Embryonic facial prominence (tissue), 1 donor: ENCODE results near the gene ETV6.

Source experiments
- DNase-seq: peaks from one replicate; pipeline ENCODE4 v3.0.0-alpha.2; 2016; ENCODE audit errors: extremely low spot score

ETV6 gene

DNA sequence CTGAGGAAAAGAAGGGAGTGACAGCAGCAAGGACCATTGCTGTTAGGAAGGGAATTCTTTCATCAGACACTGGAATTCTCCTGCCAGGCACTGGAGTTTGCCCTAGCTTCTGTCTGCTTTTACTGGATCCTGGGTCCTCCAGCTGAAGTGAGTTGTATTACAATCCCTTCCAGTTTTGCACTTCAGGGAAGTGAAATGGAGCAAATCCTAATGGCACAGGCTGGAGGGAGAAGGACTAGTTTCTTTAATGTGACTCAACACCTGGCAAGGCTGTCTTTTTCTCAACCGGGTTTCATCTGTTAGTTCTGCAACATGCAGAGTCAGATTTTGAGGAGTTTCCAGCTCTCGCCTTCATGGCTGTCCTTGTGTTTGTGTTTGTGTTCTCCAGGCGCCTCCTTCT is 45.8 kb downstream of the ETV6 start:
- DNase-seq, result no peak

DNA sequence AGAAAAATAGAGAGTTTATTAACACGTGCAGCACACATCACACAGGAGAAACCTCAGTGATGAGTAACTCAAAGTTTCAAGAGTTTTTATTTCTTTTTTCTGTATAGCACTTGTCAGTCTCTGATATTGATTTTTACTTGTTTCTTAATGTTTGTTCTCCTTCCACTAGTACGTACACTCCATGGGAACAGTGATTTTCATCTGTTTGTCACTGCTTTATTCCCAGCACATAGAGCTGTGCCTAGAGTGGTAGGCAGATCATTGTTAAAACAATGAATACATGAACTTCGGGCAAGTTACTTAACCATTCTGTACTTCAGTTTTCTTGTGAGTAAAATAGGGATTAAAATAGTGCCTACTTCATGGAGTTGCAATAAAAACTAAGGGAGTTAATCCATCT is 46.6 kb downstream of the ETV6 start:
- no peak for DNase-seq

DNA sequence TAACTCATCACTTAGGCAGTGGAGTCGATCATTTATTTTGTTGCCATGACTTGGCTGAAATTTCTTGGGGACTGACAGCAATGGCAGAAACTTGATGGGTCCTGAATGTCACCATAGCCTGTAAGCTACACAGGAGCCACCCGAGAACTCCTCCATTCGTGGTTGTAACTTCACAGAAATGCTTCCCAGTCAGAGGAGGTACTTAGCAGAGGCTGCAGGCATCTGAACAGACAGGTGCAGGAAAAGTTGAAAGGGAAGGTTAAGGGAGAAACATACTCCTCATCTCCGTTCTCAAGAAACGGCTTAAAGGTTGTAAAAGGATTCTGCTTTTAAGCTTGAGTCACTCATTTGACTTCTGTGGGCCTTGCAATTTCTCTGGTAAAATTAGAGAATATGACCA is 47.7 kb downstream of the ETV6 start:
- DNase-seq, result no peak

DNA sequence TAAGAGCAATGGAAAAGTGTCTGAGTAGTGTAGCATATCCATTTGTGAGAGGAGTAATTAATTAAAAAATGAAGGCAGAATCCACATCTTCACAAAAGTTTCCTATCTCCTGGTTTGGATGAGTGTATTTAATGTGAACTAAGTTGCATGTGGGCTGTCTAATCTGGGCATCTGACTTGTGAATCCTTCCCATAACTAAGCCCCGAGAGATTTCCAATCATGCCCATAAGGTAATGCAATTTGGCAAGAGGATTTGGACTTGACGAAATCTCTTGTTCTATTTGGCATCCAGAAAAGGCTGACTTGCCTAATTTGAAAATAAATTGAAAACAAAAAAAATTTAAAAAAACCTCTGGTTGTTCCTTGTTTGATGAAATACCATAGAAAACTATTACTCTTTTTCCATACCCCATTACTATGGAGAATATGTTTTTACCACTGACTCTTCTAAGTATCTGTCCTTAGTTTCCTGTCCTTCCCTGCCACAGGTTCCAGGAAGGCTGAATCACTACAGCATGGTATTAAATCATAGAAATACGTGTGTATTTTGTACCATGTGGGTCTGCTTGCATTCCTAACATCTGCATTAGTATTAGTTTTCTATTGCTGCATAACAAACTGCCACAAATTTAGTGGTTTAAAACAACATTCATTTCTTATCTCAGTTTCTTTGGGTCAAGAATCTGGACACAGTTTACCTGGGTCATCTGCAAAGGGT is 48.4 kb downstream of the ETV6 start:
- no peak for DNase-seq

DNA sequence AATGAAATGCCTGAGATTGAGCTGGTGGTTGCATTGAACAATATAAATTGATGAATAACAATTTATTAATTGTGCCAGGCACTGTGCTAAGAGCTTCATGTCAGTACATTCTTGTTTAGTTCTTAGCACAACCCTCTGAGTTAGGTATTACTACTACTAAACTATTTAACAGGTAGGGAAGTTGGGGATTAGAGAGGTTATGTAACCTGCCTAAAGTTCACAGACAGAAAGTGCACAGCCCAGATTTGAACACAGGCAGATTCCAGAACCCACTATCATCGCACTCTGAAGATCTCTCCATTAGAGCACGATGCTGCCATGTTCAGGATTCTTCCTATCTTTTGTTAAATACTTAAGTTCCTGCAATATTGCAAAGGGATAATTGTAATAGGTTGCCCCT is 49.3 kb downstream of the ETV6 start:
- DNase-seq, result no peak

DNA sequence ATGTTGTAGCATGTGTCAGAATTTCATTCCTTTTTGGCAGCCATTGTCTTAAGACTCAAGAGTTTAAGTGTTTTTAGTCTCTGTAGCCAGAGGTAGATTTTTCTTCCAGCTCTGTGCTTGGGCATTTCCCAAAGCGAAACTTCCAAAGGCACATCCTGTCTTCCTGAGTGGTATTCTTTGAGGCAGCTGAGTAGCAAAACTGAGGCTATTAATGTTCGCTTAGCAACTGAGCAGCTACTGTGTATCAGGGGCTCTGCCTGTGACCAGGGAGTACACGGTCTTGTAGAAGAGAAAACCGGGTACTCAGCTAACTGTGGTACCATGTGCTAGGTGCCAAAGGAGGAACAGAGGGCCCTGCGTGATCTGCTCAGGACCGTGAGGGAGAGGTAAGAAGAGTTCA is 52.0 kb downstream of the ETV6 start:
- DNase-seq, result no peak

DNA sequence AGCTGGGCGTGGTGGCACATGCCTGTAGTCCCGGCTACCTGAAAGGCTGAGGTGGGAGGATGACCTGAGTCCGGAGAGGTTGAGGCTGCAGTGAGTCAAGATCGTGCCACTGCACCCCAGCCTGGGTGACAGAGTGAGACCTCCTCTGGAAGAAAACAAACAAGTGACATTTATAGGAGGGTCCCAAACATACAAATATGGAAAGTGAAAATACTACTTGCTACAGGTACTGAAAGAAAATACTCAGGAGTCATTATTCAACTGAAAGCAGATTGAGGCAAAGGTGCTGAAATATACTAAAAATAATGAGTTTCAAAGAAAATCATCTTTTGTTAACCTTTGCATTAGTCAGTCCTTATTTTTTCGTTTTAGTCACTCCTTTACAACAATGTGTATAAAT is 53.5 kb downstream of the ETV6 start:
- no peak for DNase-seq

DNA sequence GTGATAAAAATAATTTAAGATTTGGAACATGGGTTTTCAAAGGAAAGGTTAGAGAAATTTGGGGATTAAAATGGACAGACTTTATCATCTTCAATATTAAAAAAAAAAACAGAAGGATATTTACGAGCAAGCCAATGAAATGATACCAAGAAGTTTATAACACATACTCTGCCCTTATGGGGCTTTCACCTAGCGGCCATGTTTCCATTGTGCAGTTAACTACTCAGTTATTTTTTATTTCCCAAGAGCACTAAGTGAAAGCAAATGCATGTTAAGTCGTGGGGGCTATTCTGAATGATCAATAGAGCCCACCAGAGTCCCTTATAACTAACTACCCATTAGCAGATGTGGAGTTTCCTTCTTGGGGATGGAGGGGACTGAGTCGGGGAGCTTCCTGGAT is 53.9 kb downstream of the ETV6 start:
- no peak for DNase-seq

DNA sequence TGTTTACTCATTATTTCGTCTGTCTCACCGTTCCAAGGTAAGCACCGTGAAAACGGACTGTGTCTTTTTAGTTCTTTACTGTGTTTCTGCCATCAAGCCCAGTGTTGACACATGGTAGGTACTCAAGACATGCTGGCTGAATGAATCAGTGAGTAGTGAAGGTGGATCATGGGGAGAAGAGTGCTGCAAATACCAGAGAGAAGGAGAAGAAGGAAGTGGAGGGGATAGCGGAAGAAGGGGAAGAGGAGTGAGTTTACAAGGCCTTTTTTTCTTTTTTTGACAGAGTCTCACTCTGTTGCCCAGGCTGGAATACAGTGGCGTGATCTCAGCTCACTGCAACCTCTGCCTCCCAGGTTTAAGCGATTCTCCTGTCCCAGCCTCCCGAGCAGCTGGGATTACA is 54.6 kb downstream of the ETV6 start:
- DNase-seq, result no peak

DNA sequence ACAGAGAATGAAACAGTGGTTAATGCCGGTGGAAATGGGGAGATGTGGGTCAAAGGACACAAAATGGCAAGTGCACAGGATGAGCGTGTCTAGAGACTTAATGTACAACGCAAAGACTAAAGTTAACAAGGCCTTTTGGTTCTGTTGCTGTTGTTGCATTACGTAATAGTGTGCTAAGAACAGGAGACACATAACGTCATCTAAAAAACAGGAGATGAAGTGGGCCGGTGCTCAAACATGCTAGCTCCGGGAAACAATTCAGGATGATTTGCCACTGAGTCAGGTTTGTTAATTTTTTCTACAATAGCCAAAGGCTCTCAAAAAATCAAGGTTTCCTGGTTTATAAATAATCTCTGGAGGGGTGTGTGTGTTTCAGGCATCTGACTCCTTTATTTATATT is 55.5 kb downstream of the ETV6 start:
- no peak for DNase-seq

DNA sequence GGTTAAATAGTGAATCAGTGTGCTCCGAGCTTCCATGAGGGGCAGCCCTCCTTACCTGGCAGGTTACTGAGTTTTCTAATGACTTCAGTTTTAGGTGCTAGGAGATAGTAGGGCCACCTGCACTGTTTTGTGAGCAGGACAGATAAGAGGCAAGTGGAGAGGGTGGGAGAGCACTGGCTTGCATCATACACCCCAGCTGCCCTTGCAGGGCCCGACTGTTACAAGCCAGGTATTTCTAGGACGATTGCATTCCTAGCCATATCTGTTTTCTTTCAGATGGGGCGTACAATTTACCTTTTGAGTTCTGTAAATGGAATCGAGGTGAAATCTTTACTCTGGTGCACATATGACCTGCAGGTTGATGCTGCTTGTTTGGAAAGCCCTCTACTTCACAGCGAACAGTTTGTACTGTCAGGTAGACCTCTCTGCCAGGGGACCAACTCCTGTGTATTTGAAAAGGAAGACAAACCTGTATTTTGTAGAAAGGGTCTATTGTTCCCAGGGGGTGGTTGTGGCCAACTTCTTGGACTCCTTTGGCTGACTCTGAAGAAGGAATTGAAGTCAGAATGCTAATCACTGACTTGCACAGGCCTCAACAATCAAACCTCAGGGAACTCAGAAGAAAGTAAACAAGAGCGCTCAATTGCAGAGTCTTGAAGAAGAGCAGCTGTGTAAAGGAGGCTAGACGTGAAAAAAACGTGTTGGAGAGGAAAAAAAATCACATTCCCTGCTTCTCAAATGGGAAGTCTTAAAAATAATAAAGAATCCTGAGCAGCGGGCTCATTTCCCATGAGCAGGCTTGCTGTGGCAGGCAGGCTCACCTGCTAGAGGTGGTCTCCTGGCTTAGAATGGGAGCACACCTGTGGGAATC is 57.3 kb downstream of the ETV6 start:
- no peak for DNase-seq

DNA sequence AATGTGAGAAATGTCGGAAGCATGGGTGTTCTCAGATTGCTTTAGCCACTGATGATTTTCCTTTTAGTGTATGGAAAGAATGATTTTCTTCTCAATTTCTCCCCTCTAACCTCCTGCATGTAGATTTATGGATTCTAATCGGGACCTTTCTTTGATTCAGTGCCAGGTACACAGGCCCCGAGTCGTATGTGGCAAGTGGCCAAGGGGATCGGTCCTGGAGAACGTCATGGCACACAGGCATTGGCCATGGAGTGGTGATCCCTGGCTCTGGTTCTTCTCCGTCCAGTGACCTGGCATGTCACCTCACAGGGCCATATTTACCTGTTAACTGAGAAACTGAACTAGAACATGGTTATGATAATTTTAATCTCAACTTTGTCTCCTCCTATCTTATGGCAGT is 58.1 kb downstream of the ETV6 start:
- no peak for DNase-seq

DNA sequence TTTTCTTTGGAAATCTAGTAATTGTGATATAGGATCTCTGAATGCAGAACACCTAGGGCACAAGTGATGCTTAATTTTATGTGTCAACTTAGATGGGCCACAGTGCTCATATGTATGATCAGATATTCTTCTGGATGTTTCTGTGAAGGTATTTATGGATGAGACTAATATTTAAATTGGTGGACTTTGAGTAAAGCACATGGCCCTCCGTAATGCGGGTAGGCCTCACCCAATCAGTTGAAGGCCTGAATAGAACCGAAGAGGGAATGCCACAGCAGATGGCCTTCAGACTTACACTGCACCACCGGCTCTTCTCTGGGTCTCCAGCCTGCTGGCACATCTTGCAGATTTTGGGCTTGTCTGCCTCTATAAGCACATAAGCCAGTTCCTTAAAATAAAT is 60.0 kb downstream of the ETV6 start:
- no peak for DNase-seq

DNA sequence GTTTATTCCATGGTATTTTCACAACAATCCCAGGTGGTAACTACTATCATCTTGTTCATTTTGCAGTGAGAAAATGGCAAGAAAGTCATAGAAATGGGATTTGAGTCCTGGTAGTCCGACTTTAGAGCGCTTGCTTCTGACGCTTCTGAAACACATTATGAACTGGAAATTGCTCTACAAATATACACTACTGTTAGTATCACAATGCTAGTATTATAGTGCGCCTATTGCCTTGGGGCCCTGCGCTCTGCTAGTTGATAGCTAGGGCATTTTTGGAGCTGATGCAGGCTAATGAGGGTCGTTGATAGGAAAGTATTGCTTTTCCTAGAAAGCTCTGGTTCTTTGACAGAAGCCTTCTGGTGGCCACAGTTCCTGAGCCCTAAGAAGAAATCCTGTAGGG is 61.0 kb downstream of the ETV6 start:
- no peak for DNase-seq

DNA sequence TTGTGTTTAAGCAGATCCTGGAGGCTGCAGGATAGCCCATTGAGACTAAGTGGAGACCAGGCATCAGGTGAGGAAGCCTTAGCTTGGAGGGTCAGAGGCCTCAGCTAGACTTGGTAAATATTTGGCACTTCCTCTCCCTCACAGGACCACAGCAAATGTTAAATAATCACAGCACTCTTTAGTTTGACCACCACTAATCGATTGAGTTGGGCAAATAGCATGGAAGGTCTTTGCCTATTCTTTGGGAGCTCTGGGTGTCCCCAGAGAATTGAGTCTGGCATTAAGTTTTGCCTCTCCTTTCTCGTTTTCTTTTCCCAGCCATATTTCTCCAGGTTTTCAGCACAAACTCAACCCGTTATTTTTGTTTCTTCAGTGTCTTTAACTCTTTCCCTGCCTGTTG is 61.4 kb downstream of the ETV6 start:
- DNase-seq, result no peak

DNA sequence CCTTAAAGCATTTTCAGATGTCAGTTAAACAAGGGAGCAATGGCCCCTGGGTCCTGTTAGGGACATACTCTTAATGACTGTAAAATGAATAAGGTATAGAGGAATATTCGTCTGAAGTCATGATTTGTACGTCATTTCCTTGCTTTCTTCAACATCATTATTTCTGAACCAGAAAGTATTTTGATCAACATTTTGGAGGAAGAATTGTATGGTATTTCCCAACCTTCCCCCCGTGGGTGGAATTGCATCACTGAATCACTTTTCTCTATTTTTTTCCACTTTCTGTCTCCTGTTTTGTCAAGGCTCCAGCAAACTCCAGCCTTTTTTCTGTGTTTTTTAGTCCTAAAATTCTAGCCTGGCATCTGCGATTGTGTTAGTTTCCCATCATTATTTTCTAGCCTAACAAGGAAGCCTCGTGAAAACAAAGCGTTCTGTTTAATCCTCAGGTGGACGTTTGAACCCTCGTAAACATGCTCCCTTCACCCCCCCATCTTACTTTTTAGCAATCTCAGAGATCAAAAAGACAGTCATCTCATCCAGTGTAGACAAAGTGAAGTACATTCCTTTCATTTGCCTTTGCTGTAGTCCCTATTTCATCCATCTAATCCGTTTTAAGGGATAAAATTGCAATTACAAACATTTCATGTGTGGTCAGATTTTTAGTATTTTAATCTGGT is 62.3 kb downstream of the ETV6 start:
- DNase-seq, result no peak

DNA sequence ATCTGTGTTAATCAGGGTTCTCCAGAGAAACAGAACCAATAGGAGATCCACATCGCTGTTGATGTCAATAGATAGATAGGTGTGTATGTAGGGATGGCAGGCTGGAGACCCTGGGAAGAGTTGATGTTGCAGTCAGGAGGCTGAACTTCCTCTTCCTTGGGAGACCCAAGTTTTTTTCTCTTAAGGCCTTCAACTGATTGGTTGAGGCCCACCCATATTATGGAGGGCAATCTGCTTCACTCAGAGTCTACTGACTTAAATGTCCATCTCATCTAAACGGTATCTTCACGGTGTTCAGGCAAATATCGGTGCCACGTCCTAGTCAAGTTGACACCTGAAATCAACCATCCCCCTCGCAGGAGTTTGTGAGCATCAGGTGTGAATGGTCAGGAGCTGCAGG is 63.0 kb downstream of the ETV6 start:
- DNase-seq, result no peak

DNA sequence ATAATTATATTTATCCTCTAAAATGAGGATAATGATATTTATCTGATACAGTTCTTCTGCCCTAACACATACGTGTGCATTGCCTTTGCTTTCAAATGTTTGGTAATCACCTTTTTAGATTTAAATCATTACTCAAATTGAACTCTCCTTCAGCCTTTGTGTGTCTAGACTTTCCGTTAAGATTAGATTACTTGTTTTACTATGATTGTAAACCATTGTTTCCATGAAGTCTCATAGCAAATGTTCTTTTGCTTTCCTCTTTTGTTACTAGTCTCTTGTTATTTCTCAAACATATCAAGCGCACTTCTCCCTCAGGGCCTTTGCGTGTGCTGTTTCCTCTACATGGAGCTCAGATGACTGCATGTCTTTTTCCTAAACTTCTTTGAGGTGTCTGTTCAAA is 63.7 kb downstream of the ETV6 start:
- no peak for DNase-seq

DNA sequence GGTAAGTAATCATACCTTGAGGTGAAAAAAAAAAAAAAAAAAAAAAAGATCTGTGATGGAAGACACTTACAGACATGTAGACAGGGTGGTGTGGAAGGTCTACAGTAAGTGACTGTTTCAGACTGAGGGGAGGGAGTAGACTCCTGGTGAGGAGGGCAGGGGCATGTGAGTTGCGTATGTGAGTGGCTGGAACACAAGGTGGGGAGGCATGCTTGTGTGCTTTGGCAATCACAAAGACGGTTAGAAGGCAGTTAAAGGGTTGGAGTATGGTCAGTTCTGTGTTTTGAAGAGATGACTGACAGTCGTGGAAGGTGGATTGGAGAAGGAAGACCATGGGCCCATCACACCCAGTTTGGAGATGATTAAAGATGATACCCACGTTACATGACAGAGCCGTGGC is 65.2 kb downstream of the ETV6 start:
- DNase-seq, result no peak

DNA sequence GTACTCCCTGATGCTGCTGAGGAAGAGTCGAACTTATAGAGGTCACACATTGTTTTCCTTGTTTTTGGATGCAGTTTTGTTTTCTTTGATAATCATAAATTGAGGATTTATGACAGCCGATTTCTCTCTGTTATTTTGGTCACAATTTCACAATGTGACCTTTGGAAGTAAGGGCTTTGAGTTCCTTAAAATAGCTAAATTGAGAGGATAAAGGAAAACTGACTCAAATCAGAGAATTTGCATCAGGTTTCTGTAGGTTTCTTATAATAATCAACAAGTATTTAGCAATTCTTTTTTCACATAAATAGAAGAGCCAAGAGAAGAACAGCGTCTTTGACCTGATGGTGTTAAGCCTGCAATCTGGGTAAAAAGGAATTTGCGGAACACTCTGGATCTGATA is 66.1 kb downstream of the ETV6 start:
- DNase-seq, result no peak

DNA sequence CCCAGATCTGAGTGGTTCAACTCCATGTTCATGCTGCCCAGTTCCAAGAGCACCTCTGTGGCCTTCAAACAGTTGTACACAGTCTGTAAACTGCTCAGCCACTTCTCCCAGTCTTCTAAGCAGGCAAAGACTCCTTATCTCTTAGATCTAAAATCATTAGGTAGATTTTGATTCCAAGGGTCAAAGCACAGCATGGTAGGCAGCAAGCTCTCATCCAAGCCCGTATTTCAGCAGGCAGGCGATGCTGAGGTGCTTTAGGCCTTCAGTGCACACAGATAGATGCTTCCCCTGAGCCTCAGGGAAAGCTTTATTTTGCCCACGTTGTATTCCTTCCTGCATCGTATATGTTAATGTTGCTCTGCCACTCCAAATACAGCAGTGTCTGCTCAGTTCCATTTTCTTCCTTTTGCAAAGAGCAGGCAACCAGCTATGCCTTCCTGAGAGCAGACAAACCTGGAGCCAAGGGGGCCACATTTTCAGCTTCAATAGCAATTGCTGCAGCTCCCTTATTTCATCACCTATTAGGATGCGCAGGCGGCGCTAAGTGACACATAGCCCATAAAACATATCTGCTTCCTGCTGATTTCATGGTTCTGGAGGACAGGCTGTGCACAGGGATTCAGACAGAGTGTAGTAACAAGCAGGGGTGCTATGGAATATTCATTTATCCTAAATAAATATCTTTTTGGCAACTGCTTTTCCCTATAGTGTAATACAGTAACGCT is 67.5 kb downstream of the ETV6 start:
- DNase-seq, result no peak

DNA sequence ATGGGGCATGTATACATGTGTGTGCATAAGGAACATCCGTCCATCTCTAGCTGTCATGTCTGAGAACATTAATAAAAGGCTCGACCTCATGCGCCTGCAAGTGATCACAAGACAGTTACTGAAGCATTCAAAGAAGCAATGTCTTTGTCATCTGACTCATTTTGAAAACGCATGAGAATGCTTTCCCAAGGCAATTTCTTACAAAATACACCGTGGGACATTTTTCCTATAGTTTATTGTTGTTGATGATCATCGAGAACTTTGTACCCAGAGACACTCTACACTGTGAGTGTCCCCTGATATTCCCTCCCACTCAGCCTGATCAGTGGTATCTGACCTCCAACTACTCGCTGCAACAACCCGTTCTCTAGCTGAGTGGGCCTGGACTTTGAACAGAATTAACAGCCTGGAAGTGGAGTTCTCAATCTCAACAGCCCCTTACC is 68.1 kb downstream of the ETV6 start:
- no peak for DNase-seq
